PFSK-1 (cell line): ENCODE results near the gene FOXD1.
A peak's percentile ranks its signal among the peaks of the same experiment; 100 is the strongest.

Experiments
- FOXP2 ChIP-seq: optimal IDR thresholded peaks from 2 replicates; pipeline ENCODE3; 2011; ENCODE audit warnings: borderline replicate concordance, control low read depth, inconsistent platforms; ENCODE audit not compliant: insufficient read depth; ENCODE audit errors: extremely low read length, extremely low read depth
- POLR2AphosphoS5 ChIP-seq: IDR thresholded peaks from 2 replicates; pipeline ENCODE4 v1.6.1; 2012; ENCODE audit warnings: low read depth, mild to moderate bottlenecking, control low read depth, low read length, moderate library complexity
- SIN3A ChIP-seq: IDR thresholded peaks from 2 replicates; pipeline ENCODE4 v1.6.1; 2012; ENCODE audit warnings: mild to moderate bottlenecking, low read length, moderate library complexity, borderline replicate concordance; ENCODE audit not compliant: insufficient read depth
- TAF1 ChIP-seq: IDR thresholded peaks from 2 replicates; pipeline ENCODE4 v1.6.1; 2012; ENCODE audit warnings: low read length, control low read depth, borderline replicate concordance; ENCODE audit not compliant: insufficient read depth
- TF ChIP-seq, protein P1 (sequence below), 2 experiments: IDR thresholded peaks; 2 replicates each; pipeline versions ENCODE4 v1.6.1 to v1.8.0; 2011 to 2012; ENCODE audit warnings: low read depth in 2 of 2, low read length in 2 of 2, control low read depth in 1 of 2, inconsistent platforms in 1 of 2, mild to moderate bottlenecking in 1 of 2, moderate library complexity in 1 of 2; ENCODE audit not compliant: insufficient read depth in 1 of 2

FOXD1 gene

DNA sequence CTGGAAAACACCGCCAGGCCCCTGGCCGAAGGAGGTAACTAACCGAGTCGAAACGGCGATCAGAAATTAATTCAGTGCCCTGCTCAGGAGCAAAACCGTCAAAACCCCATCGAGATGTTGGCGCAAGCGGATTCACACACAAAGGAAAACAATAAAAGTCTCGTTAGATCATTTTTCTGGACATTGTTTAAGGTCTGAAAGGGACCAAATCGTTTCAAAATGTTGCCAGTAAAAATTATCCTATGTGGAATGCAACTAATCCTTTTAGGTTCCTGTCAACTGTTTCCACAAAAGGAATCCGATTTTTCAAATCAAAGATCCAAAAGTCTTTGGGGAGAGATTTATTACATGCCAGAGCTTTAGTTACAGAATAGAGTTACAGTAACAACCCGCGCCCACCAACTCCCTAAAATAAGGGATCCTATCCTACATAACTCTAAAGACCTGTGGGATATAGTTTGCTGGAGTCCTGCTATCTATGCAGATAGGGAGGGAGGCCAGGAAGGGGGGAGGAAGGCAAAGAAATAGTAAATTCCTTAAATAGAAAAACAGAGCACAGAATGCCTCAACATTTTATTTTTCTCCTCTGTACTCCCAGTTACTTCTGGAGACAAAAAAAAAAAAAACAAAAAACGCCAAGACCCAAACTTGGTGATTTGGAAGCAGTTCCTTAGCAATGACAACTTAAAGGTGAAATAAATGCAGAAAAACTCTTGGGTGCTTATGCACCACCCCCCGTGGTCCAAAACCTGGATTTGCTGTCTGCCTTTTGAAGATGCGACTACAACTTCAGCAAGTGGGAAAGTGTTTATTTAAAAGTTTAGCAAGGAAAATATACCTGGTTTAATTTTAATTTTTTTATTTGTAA, 10.6 kb downstream of the FOXD1 start:
- TF ChIP-seq POLR2AphosphoS5, result no peak
- TF ChIP-seq, protein P1, sequence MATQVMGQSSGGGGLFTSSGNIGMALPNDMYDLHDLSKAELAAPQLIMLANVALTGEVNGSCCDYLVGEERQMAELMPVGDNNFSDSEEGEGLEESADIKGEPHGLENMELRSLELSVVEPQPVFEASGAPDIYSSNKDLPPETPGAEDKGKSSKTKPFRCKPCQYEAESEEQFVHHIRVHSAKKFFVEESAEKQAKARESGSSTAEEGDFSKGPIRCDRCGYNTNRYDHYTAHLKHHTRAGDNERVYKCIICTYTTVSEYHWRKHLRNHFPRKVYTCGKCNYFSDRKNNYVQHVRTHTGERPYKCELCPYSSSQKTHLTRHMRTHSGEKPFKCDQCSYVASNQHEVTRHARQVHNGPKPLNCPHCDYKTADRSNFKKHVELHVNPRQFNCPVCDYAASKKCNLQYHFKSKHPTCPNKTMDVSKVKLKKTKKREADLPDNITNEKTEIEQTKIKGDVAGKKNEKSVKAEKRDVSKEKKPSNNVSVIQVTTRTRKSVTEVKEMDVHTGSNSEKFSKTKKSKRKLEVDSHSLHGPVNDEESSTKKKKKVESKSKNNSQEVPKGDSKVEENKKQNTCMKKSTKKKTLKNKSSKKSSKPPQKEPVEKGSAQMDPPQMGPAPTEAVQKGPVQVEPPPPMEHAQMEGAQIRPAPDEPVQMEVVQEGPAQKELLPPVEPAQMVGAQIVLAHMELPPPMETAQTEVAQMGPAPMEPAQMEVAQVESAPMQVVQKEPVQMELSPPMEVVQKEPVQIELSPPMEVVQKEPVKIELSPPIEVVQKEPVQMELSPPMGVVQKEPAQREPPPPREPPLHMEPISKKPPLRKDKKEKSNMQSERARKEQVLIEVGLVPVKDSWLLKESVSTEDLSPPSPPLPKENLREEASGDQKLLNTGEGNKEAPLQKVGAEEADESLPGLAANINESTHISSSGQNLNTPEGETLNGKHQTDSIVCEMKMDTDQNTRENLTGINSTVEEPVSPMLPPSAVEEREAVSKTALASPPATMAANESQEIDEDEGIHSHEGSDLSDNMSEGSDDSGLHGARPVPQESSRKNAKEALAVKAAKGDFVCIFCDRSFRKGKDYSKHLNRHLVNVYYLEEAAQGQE (IDR thresholded peaks at IDR 0.05; ENCODE audit: insufficient read depth in 1 of 2, low read depth in 2 of 2, low read length in 2 of 2), result no peak
- TF ChIP-seq FOXP2, result no peak
- TF ChIP-seq TAF1, result no peak
- no peak for TF ChIP-seq SIN3A

DNA sequence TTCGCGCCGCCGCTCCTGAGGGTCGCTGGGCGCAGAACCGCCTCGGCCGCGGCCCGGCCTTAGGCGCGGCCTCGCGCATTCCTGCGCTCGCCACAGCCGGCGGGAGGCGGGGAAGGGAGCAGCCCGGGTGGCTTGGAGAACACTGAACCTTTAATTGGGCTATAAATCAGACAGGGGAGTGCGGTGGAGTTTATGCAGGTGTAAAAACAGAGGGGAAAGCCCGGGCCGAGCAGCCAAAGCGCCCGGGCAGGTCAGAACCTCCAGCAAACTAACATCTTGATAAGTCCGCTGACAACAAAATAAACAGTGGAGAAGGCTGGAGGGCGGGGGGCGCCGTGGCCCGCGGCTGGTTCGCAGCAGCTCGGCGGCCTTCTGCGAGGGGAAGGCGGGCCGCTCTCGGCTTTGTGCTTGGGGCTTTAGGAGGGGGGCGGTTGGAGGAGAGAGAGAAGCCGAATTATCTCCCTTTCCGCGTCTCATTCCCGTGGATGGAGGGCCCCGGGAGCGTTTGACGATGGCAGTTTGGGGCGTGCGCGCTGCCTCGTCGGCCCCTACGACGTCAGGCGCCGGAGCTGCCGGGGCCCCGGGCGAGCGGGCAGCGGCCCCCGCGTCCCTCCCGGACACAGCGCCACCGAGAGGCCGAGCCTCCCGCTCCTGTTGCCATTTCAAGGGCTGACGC, 11.3 kb downstream of the FOXD1 start:
- TF ChIP-seq, protein P1 (IDR thresholded peaks at IDR 0.05; ENCODE audit: insufficient read depth in 1 of 2, low read depth in 2 of 2, low read length in 2 of 2), result no peak
- peak; percentile 55 for TF ChIP-seq FOXP2

DNA sequence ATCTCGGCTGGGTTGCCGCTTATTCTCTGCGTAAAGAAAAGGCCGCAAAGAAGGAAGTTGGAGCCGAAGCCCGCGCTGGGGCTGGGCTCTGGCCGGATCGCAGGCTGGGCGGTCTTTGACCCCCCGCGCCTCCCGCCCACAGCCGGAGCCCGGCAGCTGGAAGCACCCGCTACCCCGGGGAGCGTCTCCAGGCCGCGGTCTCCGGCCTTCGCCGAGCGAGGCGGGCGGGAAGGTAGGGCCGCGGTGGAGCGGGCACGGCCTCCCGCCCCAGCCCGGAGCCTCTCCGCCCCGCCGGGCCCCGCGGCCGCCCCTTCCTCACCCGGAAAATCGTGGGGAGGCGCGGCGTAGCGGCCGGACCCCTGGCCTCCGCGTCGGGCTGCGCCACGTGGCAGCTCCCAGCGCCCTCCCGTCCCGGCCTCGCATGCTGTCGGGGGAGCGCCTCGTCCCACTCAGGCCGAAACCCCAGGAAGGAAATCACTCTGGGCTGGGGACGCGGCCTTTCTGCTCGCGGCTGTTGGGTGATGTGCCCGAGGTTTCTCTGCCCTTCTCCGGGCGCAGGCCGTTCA, 12.0 kb downstream of the FOXD1 start:
- TF ChIP-seq POLR2AphosphoS5 (no peak), SIN3A (no peak), FOXP2 (no peak), TAF1 (no peak)
- TF ChIP-seq, protein P1 (IDR thresholded peaks at IDR 0.05; ENCODE audit: insufficient read depth in 1 of 2, low read depth in 2 of 2, low read length in 2 of 2), result no peak

DNA sequence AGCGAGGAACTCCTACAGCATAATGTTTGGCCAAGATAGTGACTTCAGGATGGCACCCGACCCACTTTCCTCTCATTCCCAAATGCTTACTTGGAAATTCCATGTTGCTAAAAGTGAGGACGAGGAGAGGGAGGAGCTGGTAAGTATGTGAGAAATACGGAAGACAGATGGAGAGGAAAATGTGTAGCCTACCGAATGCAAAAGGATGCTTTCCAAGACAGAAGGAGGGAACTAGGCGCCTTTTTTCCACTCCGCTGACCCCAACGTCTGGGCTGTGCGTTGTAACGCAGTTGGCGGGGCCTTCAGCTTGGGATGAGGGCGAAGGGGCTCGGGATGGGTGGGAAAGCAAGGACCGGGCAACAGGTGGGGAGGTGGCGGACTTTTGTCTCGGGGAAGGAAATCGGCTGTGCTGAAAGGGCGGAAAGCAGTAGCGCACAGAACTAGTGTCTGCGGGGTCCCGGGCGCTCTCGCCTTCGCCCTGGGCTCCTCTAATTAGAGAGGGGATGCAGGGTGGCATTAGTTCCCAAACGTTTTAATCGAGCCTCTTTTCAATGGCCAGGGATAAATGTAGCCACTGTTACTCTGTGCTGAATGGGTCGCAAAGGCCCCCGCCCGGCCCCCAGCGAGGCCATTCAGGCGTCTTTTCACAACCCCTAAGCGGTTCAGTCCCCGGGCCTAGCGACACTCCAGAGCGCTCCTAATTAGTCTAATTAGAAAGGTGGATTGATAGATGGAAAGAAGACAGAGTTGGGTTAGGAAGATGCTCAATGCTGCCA, 12.6 kb downstream of the FOXD1 start:
- TF ChIP-seq TAF1 (no peak), FOXP2 (no peak), POLR2AphosphoS5 (no peak), SIN3A (no peak)
- TF ChIP-seq, protein P1 (IDR thresholded peaks at IDR 0.05; ENCODE audit: insufficient read depth in 1 of 2, low read depth in 2 of 2, low read length in 2 of 2), result no peak
